HT1080 (cell line): ENCODE measurements around the gene TANGO6. TPM values are rescaled to one million over a fixed set of nuclear protein-coding genes. Genes with fewer than 3 reads are reported as not detected.
"Not testable (repeated sequence)": the region's sequence is repeated elsewhere in the genome, so short reads cannot be mapped to it uniquely, and the experiment has no call there.

Source experiments
- DNase-seq: peaks from one replicate; pipeline ENCODE4 v3.0.0-alpha.2; 2015; ENCODE audit warnings: low read depth
- polyA plus RNA-seq, 2 experiments: library from polyadenylated mRNA; depleted of rRNA; stranded (reverse); fragments of >200 nt; gene quantifications; 2 replicates each; pipeline ENCODE4 v1.2.3, GENCODE V29; 2015
- total RNA-seq: library from RNA; depleted of rRNA; stranded (reverse); fragments of >200 nt; shearing (Covaris generic); gene quantifications from 2 replicates; pipeline ENCODE4 v1.2.3, GENCODE V29; 2014; rRNA removed

Gene TANGO6
- total RNA-seq, result 12.7 and 16.6 TPM in 2 replicates
- polyA plus RNA-seq (2015; cell fraction: cytosol; rRNA removed), result 5.8 and 8.4 TPM in 2 replicates
- polyA plus RNA-seq (2015; cell fraction: nucleus; rRNA removed), result 10.5 and 12.6 TPM in 2 replicates

DNA sequence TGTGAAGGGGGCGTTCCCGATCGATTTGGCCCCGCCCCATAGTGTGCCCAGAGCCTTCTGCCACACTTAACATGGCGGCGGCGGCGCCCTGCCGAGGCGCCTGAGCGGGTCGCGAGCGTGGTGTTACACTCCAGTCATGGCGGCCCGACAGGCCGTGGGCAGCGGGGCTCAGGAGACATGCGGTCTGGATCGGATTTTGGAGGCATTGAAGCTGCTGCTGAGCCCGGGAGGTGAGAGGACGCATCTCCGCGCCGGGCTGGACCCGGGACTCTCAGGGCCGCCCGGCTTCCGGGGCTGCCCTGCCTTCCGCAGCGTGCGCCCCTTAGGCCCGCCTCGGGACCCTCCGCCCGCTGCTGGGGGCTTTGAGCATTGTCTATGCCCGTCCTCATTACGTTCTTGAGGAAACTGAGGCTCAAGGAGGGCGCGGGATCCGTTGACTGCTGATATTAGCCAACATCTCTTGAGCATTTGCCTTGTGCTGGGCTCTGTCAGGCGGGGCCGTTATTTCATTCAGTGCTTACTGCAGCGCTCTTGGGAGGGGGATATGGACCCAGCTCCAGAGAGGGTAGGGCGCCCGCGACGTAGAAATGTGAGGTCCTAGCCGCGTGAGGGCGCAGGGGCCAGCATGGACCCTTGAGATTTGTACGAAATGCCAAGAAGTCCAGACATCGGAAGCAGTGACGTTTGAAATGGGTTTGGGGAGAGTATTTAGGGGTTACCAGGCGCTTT lies at the start of gene TANGO6:
Gene TANGO6, plus strand, starts transcription at position 50 of the 729 bp plus-strand sequence. Its CDS starts 87 bp downstream, at position 137.
- DNase-seq, result peak; percentile 75

DNA sequence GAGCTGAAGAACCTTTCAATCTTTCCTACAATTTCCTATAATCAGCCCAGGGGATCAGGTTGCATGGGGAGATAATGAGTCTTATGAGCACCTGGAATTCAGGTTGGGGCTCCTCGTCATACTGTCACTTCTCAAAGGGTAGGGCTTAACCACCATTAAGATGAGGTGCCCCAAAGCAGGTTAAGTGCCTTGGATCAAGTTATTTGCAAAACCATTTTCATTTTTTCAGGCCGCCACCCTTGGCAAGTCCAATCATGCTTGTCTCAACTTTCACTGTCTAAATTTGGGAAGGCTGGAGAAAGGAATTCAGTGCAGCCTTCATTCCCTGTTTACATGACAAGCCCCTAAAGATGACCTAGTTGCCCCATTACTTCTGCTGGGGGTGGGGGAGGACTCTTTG lies 44.9 kb upstream of the TANGO6 start:
- DNase-seq, result no peak

DNA sequence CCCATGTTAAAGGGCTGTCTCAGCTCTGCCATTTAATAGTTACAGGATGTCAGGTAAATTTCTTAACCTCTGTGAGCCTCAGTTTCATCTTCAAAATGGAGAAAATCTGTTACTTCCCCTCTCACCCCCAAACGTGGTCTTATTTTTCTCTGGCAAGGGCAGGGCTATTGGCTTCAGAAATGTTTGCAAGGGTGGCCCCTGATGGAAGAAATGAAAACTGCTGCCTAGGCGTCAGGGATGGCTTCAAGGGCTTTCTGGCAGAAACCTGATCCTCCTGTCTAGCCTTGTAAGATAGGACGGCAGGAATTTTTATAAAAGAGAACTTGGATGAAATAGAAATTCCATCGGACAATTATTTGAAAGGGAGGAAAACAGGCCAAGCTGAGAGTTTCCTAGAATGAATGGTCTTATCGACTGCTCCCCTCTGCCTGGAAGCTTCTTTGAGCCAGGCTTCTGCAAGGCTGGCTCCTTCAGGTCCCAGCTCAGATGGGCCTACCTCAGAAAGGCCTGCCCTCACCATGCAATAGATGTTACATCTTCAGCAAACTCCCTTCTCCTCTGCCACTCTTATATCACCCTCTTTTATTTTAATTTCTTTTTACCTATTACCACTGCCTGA lies 43.0 kb upstream of the TANGO6 start:
- DNase-seq, result peak; percentile 67

- peak; percentile 81 for DNase-seq
Observed at GRCh38 chr16:68802190-68802589, 41.1 kb upstream of the TANGO6 start.

DNA sequence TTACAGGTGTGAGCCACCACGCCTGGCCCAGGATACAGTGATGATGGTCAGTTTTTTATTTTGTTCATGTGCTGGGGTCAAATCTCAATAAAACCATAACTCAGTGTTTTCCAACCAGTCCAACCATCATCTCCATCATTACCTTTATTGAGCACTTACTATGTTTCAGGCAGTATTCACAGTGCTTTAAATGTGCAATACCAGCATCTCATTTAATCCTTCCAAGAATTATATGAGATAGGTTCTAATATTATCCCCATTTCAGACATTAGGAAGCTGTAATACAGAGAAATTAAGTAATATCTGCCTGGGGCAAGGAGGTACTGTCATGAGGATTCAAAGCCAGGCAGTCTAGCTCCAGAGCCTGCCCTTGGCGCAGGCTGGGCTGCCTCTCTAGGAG lies 36.9 kb upstream of the TANGO6 start:
- no peak for DNase-seq

- DNase-seq, result no peak
Observed at GRCh38 chr16:68806981-68807380, 36.4 kb upstream of the TANGO6 start.

GRCh38 chr16:68814516-68814915 lies 28.8 kb upstream of the TANGO6 start:
- DNase-seq, result no peak

DNA sequence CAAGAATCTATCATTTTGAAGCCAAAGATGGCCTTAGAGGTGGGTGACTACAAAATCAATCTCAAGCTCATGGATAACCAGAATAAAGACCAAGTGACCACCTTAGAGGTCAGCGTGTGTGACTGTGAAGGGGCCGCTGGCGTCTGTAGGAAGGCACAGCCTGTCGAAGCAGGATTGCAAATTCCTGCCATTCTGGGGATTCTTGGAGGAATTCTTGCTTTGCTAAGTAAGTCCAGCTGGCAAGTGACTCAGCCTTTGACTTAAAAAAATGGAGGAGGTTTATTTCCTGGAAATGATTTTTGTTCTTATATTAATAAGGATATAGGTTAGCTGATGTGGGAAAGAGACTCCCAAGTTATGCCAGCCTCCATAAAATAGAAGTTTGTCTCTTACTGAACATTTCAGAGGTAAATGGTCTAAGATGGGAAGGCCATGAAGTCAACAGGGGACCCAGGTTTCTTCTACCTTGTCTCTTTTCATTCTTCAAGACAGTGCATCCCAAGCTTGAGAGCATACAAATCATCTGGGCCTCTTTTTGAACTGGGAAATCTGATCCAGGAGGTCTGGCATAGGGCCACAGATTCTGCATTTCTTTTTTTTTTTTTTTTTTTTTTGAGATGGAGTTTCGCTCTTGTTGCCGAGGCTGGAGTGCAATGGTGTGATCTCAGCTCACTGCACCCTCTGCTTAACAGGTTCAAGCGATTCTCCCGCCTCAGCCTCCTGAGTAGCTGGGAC lies 19.8 kb upstream of the TANGO6 start:
- peak; percentile 31 for DNase-seq

DNA sequence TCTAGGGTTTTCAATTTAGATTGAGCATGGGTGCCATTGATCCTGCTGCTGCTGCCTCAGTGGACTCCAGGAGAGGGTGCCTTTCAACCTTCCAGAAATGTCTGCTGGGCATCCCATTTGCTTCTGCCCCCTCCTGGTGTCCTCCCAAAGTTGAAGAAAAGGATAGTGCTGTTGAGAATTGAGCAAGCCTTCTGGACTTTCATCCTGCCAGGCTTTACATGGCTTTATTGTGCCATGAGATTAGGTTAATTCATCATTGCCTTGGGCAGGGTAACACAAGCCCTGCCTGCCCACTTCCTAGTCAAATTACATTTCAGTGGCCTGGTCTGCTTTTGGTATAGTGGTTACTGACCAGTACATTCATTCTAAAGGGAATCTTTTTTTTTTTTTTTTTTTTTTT lies 17.9 kb upstream of the TANGO6 start:
- DNase-seq, result no peak

DNA sequence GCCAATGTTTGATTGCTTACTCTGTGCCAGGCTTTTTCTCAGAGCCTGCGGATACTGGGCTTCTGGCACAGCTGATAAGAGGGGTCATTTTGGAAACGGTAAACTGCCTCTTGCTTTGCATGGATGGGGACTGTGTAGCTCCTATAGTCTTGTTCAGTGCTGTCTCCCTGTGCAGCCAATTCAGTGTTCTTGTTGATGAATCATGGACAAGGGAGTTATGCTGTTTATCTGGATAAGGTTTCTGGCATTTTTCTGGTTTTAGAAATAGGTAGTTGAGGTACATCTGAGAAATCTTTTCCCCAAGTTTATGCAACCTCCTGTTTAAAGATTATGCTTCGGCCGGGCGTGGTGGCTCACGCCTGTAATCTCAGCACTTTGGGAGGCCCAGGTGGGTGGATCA lies 16.7 kb upstream of the TANGO6 start:
- DNase-seq, result no peak

DNA sequence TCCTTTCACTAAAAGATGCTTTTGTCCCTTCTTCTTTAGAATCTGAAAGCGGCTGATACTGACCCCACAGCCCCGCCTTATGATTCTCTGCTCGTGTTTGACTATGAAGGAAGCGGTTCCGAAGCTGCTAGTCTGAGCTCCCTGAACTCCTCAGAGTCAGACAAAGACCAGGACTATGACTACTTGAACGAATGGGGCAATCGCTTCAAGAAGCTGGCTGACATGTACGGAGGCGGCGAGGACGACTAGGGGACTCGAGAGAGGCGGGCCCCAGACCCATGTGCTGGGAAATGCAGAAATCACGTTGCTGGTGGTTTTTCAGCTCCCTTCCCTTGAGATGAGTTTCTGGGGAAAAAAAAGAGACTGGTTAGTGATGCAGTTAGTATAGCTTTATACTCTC lies 10.1 kb upstream of the TANGO6 start:
- DNase-seq, result no peak

GRCh38 chr16:68834550-68834949 lies 8.8 kb upstream of the TANGO6 start:
- DNase-seq, result no peak

DNA sequence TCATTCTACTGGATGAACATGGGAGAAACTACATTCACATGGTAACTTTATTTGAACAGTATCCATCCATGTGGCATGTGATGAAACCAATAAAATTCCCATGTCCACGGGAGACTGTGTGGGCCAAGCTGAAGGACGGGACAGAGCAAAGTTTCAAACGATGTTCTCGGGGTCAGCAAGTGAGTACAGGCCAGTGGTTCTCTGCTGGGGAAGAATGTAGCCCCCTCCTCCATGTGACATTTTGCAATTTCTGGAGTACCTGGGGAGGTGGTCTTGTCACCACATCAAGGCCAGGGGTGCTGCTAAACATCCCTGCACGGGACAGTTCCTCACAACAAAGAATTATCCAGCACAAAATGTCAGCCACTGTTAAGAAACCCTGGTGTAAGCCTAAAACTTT lies 7.4 kb upstream of the TANGO6 start:
- no peak for DNase-seq

- no peak for DNase-seq
Observed at GRCh38 chr16:68839831-68840230, 3.5 kb upstream of the TANGO6 start.

- DNase-seq, result not testable (repeated sequence)
Observed at GRCh38 chr16:68842964-68843481, 308 bp upstream of the TANGO6 start.

- no peak for DNase-seq
Observed at GRCh38 chr16:68844211-68844564, 857 bp downstream of the TANGO6 start.

DNA sequence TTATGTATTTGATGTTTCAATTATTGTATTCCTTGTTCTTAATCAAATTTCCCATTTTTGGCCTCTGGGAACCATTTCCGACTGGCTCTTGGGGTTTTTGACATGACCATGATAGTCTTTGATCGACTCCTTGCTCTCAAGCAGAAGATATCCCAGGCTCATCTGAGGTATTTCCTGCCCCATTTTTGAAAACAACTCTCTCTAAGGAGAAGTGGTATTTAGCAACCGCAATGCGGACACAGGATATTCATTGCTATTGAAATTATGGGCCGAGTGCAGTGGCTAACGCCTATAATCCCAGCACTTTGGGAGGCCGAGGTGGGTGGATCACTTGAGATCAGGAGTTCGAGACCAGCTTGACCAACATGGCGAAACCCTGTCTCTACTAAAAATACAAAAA lies 5.5 kb downstream of the TANGO6 start:
- DNase-seq, result no peak

DNA sequence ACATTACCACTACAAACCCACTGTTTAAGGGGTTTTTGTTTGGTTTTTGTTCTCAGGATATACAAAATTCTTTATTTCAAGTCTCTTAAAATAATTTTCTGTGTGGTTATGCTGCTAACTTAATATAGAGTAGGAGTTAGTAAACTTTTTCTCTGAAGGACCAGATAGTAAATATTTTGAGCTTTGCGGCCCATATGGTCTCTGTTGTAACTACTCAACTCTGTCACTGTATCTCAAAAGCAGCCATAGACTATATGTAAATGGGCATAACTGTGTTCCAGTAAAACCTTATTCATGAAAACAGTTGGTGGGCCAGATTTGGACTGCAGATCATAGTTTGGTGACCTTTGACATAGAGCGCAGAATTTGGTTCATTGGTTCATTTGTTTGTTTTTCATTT lies 7.2 kb downstream of the TANGO6 start:
- DNase-seq, result no peak

GRCh38 chr16:68851601-68852000 lies 8.3 kb downstream of the TANGO6 start:
- DNase-seq, result no peak

- no peak for DNase-seq
Observed at GRCh38 chr16:68857479-68857878, 14.1 kb downstream of the TANGO6 start.

GRCh38 chr16:68859828-68860227 lies 16.5 kb downstream of the TANGO6 start:
- no peak for DNase-seq
